AG09319 (cell line): Measurements from ENCODE around the gene PIGBOS1.
"Not testable (repeated sequence)": the region's sequence is repeated elsewhere in the genome, so short reads cannot be mapped to it uniquely, and the experiment has no call there.

Source experiments
- DNase-seq: peaks from one replicate; pipeline ENCODE4 v3.0.0-alpha.2; 2010; ENCODE audit warnings: low read depth; ENCODE audit errors: extremely low read depth
- TF ChIP-seq, protein P1 (sequence below): IDR thresholded peaks from 2 replicates; pipeline ENCODE4 v1.5.1; 2011; ENCODE audit warnings: low read depth, mild to moderate bottlenecking, inconsistent platforms, low read length, moderate library complexity

The PIGBOS1 gene

GRCh38 chr15:55283379-55284147 is 35.4 kb downstream of the PIGBOS1 start:
- no peak for DNase-seq
- TF ChIP-seq, protein P1, sequence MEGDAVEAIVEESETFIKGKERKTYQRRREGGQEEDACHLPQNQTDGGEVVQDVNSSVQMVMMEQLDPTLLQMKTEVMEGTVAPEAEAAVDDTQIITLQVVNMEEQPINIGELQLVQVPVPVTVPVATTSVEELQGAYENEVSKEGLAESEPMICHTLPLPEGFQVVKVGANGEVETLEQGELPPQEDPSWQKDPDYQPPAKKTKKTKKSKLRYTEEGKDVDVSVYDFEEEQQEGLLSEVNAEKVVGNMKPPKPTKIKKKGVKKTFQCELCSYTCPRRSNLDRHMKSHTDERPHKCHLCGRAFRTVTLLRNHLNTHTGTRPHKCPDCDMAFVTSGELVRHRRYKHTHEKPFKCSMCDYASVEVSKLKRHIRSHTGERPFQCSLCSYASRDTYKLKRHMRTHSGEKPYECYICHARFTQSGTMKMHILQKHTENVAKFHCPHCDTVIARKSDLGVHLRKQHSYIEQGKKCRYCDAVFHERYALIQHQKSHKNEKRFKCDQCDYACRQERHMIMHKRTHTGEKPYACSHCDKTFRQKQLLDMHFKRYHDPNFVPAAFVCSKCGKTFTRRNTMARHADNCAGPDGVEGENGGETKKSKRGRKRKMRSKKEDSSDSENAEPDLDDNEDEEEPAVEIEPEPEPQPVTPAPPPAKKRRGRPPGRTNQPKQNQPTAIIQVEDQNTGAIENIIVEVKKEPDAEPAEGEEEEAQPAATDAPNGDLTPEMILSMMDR: no peak

- DNase-seq: peak; percentile 69
- TF ChIP-seq, protein P1: no peak
These were observed 36.6 kb downstream of the PIGBOS1 start for GRCh38 chr15:55282284-55282833.

- TF ChIP-seq, protein P1: no peak
- no peak for DNase-seq
These were observed 37.2 kb downstream of the PIGBOS1 start for GRCh38 chr15:55281517-55282228.

DNA sequence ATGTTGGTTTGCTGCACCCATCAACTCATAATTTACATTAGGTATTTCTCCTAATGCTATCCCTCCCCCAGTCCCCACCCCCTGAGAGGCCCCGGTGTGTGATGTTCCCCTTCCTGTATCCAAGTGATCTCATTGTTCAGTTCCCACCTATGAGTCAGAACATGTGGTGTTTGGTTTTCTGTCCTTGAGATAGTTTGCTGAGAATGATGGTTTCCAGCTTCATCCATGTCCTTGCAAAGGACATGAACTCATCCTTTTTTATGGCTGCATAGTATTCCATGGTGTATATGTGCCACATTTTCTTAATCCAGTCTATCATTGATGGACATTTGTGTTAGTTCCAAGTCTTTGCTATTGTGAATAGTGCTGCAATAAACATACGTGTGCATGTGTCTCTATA is 38.3 kb downstream of the PIGBOS1 start:
- DNase-seq: not testable (repeated sequence)

DNA sequence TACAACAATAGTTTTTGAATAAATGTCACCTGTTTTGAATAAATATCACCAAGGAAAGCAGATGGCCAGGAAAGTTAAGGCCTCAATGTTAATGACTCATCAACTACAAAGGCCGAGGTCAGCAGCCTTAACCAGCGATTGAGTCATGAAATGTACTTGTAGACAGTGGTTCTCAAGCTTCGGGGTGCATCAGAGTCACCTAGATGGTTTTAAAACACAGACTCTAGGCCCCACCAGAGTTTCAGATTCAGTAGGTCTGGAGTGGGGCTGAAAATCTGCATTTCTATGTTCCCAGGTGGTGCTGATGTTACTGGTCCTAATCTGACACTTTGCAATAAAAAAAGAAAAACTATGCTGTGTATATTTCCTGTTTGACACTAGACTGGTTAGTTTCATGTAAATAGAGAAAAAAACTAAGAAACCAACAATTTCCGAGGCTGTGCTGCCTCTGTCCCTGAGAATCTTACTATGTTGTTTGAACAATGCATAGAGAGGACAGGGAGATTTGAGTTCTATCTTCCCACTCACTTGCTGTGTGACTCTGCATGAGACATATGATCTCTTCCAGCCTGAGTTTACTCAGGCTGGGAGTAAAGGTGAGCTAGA is 39.1 kb downstream of the PIGBOS1 start:
- TF ChIP-seq, protein P1: no peak
- DNase-seq: peak; percentile 69

DNA sequence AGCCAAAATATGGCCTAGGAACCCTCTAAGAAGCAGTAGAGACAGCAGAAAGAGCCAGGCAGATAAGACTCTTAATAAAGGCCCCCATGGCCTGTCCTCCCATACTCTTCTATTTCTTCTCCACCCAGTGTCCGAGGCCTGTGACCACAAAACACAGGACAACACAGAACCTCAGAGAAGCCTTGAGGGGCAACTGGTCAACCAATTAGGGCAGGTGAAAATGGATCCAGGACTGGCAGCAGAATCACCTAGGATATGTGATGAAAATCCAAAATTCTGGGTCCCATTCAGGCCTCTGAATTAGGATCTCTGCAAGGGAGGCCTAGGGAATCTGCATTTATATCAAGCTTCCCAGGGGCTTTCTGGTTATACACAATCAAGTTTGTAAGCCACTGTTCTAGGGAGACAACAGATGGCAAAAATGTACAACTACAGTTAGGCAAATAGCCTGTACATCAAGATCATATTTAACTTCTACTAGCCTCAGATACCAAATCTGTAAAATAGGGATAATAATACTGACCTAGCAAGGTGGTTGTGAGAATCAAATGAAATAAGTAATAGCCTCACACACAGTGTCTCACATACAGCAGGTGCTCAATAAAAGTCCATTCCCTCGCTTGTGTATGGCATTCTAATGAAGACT is 39.7 kb downstream of the PIGBOS1 start:
- DNase-seq: no peak
- TF ChIP-seq, protein P1: no peak

- TF ChIP-seq, protein P1: no peak
- DNase-seq: no peak
These were observed 41.2 kb downstream of the PIGBOS1 start for GRCh38 chr15:55277715-55278114.
